DOHH2 (cell line): ENCODE data around the gene RFX4.
"Not testable (repeated sequence)": the region's sequence is repeated elsewhere in the genome, so short reads cannot be mapped to it uniquely, and the experiment has no call there.

Experiments
- H3F3A ChIP-seq: fragments of 200-600 bp; sonication (generic), shearing (Covaris generic); 2 replicates; pipeline ENCODE4 v1.6.0; 2016; ENCODE audit warnings: antibody characterized with exemption, mild to moderate bottlenecking; ENCODE audit not compliant: control insufficient read depth, insufficient read depth
- H3K27ac ChIP-seq: fragments of 200-600 bp; sonication (generic); 2 replicates; pipeline ENCODE4 v1.5.1; 2014; ENCODE audit warnings: low read depth, mild to moderate bottlenecking, low read length, moderate library complexity
- H3K27me3 ChIP-seq: fragments of 200-600 bp; sonication (generic); 2 replicates; pipeline ENCODE4 v1.6.1; 2014; ENCODE audit warnings: mild to moderate bottlenecking, low read length, mixed read lengths; ENCODE audit not compliant: control insufficient read depth
- H3K36me3 ChIP-seq: fragments of 200-600 bp; sonication (generic); 2 replicates; pipeline ENCODE4 v1.6.1; 2014; ENCODE audit warnings: mild to moderate bottlenecking, low read length, moderate library complexity, mixed read lengths; ENCODE audit not compliant: control insufficient read depth
- H3K4me1 ChIP-seq: fragments of 200-600 bp; sonication (generic); 2 replicates; pipeline ENCODE4 v1.6.1; 2014; ENCODE audit warnings: mild to moderate bottlenecking, low read length, mixed read lengths; ENCODE audit not compliant: control insufficient read depth
- H3K4me2 ChIP-seq: fragments of 200-600 bp; sonication (generic); 2 replicates; pipeline ENCODE4 v1.6.0; 2014; ENCODE audit warnings: mild to moderate bottlenecking, low read length, moderate library complexity
- H3K4me3 ChIP-seq: fragments of 200-600 bp; sonication (generic); 2 replicates; pipeline ENCODE4 v1.5.1; 2014; ENCODE audit warnings: mild to moderate bottlenecking, low read length, mixed read lengths
- H3K79me2 ChIP-seq: fragments of 200-600 bp; sonication (generic); 2 replicates; pipeline ENCODE4 v1.6.1; 2014; ENCODE audit warnings: mild to moderate bottlenecking, low read length, mixed read lengths; ENCODE audit not compliant: control insufficient read depth
- H3K9me2 ChIP-seq: fragments of 200-600 bp; sonication (generic); replicated peaks from 2 replicates; pipeline ENCODE4 v1.6.1; 2014; ENCODE audit warnings: mild to moderate bottlenecking, low read length, mixed read lengths; ENCODE audit not compliant: control insufficient read depth
- H3K9me3 ChIP-seq: fragments of 200-600 bp; sonication (generic); 2 replicates; pipeline ENCODE4 v1.6.1; 2014; ENCODE audit warnings: antibody characterized with exemption, low read length, mixed read lengths; ENCODE audit not compliant: control insufficient read depth, insufficient read depth
- H4K20me1 ChIP-seq: fragments of 200-600 bp; sonication (generic); 2 replicates; pipeline ENCODE4 v1.6.0; 2014; ENCODE audit warnings: low read depth, mild to moderate bottlenecking, antibody characterized with exemption, low read length, moderate library complexity; ENCODE audit not compliant: control insufficient read depth, insufficient read depth
- EZH2phosphoT487 ChIP-seq: fragments of 200-600 bp; sonication (generic); IDR thresholded peaks from 2 replicates; pipeline ENCODE4 v1.6.1; 2017; ENCODE audit warnings: borderline replicate concordance, mild to moderate bottlenecking, antibody characterized with exemption, low read length, moderate library complexity, mixed read lengths
- TF ChIP-seq, protein P1 (sequence below): fragments of 200-600 bp; sonication (generic); IDR thresholded peaks from one replicate; pipeline ENCODE4 v1.5.1; 2014; ENCODE audit warnings: antibody characterized with exemption, mild to moderate bottlenecking, low read depth, low read length; ENCODE audit not compliant: poor library complexity, severe bottlenecking

Gene RFX4

DNA sequence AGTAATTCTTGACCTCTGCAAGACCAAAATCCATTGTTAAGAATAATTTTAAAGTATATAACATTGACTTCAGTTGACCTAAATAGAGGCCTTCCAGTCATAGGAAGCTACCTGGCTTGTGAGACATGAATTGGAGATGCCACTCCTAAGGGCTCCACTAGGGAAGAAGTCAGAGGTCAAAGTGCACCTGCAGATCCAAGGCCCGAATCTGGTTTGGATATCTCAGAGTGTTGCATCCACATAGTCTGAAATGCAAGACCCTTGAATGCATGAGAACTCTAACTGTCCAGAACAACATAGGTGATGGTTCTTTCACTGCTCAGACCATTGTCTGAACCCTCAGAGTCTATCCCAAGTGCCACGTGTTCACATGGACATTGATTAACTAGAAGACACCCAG, 22.4 kb downstream of the RFX4 start:
- Histone ChIP-seq H4K20me1 (no peaks in the 10 kb centered on the region), H3K4me1 (no peaks in the 10 kb centered on the region), H3K4me2 (no peak overlapping the region), H3K9me2 (no peaks in the 10 kb centered on the region), H3K4me3 (no peak overlapping the region), H3K27ac (no peak overlapping the region), H3K27me3 (no peaks in the 10 kb centered on the region), H3K36me3 (no peaks in the 10 kb centered on the region), H3K9me3 (no peaks in the 10 kb centered on the region), H3F3A (no peaks in the 10 kb centered on the region), H3K79me2 (no peaks in the 10 kb centered on the region)
- TF ChIP-seq, protein P1, sequence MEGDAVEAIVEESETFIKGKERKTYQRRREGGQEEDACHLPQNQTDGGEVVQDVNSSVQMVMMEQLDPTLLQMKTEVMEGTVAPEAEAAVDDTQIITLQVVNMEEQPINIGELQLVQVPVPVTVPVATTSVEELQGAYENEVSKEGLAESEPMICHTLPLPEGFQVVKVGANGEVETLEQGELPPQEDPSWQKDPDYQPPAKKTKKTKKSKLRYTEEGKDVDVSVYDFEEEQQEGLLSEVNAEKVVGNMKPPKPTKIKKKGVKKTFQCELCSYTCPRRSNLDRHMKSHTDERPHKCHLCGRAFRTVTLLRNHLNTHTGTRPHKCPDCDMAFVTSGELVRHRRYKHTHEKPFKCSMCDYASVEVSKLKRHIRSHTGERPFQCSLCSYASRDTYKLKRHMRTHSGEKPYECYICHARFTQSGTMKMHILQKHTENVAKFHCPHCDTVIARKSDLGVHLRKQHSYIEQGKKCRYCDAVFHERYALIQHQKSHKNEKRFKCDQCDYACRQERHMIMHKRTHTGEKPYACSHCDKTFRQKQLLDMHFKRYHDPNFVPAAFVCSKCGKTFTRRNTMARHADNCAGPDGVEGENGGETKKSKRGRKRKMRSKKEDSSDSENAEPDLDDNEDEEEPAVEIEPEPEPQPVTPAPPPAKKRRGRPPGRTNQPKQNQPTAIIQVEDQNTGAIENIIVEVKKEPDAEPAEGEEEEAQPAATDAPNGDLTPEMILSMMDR: no peak
- no peak for TF ChIP-seq EZH2phosphoT487

DNA sequence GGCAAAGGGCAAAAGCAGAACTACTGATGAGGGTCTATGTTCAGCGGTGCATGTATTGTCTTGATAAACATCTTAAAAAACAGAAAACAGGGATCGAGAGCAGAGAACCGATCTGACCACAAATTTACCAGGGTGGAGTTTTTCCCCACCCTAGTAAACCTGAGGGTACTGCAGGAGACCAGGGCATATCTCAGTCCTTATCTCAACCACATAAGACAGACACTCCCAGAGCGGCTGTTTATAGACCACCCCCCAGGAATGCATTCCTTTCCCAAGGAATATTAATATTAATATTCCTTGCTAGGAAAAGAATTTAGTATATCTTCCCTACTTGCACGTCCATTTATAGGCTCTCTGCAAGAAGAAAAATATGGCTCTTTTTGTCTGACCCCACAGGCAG, 37.8 kb downstream of the RFX4 start:
- H3K4me3 ChIP-seq, H3K36me3 ChIP-seq, H3K9me3 ChIP-seq, H3K4me2 ChIP-seq, H3K27me3 ChIP-seq, H3K9me2 ChIP-seq, H3K27ac ChIP-seq, H3K79me2 ChIP-seq, H3F3A ChIP-seq, H3K4me1 ChIP-seq, H4K20me1 ChIP-seq: not testable (repeated sequence)

DNA sequence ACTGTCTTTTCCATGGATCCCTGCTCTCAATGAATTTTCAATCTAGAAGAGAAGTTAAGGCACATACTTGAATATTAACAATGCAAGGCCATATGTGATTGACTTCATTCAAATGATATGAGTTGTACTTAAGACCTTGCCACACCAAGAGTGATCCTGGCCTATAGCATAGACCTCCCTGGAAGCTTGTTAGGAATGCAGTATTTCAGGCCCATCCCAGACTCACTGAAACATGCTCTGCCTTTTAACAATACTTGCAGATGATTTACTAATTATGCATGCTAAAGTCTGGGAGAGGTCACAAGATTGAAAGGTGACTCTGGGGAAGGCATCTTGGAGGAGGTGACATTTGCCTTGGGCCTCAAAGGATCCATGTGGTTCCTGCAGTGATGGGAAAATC, 43.2 kb downstream of the RFX4 start:
- no peak for TF ChIP-seq EZH2phosphoT487
- TF ChIP-seq, protein P1: no peak
- Histone ChIP-seq H3K9me2 (no peaks in the 10 kb centered on the region), H3K27ac (no peak overlapping the region), H3K79me2 (no peaks in the 10 kb centered on the region), H4K20me1 (no peaks in the 10 kb centered on the region), H3K27me3 (no peaks in the 10 kb centered on the region), H3K9me3 (no peaks in the 10 kb centered on the region), H3K36me3 (no peaks in the 10 kb centered on the region), H3K4me3 (no peak overlapping the region), H3K4me1 (no peaks in the 10 kb centered on the region), H3K4me2 (no peak overlapping the region), H3F3A (no peaks in the 10 kb centered on the region)

DNA sequence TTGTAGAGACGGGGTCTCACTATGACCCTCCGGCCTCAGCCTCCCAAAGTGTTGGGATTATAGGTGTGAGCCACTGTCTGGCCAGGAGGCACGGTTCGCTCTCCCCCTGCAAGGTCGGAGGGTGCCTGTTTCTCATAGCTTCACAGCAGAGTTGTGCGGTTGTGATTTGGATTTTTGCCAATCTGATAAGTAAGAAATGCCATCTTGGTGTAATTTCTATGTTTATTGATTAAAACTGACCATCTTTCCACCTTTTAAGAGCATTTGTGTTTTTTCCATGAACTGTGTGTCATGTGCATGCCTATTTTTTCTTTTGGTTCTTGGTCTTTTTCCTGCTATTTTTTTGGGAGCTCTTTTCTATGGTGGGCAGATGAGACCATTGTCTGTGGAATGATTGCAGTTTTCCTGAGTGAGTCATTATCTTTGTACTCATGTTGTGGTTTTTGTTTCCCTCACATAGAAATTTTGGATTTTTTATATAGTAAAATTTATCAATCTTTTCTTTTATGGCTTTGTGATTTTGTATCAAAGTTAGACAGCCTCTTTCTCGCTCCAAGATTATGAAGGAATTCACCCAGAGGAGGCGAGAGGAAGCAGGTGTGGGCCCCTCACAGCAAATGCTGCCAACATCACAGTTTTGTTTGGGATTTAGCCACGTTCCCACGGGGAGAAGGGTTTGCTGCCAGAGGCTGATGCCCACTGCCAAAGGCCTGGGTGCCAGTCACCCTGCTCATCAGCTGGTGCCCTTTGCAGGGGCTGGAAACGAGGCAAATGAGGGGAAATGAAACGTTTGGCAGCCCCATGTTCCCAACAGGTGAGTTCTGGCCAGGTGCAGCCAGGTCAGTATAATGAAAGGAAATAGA, 47.2 kb downstream of the RFX4 start:
- no peaks in the 10 kb centered on the region for H3F3A ChIP-seq
- H3K27ac ChIP-seq: no peak overlapping the region
- no peak overlapping the region for H3K4me2 ChIP-seq
- H3K4me1 ChIP-seq: no peaks in the 10 kb centered on the region
- no peaks in the 10 kb centered on the region for H3K79me2 ChIP-seq
- no peaks in the 10 kb centered on the region for H3K9me2 ChIP-seq
- TF ChIP-seq, protein P1: no peak
- no peak for TF ChIP-seq EZH2phosphoT487
- H3K4me3 ChIP-seq: no peak overlapping the region
- H3K27me3 ChIP-seq: no peaks in the 10 kb centered on the region
- no peaks in the 10 kb centered on the region for H3K9me3 ChIP-seq
- no peaks in the 10 kb centered on the region for H4K20me1 ChIP-seq
- H3K36me3 ChIP-seq: no peaks in the 10 kb centered on the region
